Effector memory CD8-positive, alpha-beta T cell (primary cell): ENCODE results near the gene LRRC74B.
"Not testable (repeated sequence)": the region's sequence is repeated elsewhere in the genome, so short reads cannot be mapped to it uniquely, and the experiment has no call there.

ENCODE experiments used
- ATAC-seq: fragments of 150-1000 bp; cut with Tn5 transposase; replicated peaks from 2 replicates; pipeline ENCODE4 v1.10.0; 2021; ENCODE audit warnings: mild to moderate bottlenecking, moderate library complexity
- DNase-seq, 3 experiments: peaks; one replicate each; pipeline ENCODE4 v3.0.0; 2021
- H3K27ac Mint-ChIP-seq, 2 donors: one replicate each; pipeline ENCODE4 v1.8.0; 2022; ENCODE audit warnings: mild to moderate bottlenecking in 2 of 2, mixed read lengths in 2 of 2, moderate library complexity in 2 of 2
- H3K27me3 Mint-ChIP-seq, 2 donors: one replicate each; pipeline ENCODE4 v1.8.0; 2022; ENCODE audit warnings: mixed read lengths in 2 of 2
- H3K36me3 Mint-ChIP-seq: one replicate; pipeline ENCODE4 v1.8.0; 2022; ENCODE audit warnings: mild to moderate bottlenecking, moderate library complexity, mixed read lengths; ENCODE audit not compliant: insufficient read depth
- H3K4me1 Mint-ChIP-seq, 2 donors: one replicate each; pipeline ENCODE4 v1.8.0; 2022; ENCODE audit warnings: low read depth in 2 of 2, mixed read lengths in 2 of 2
- H3K4me3 Mint-ChIP-seq, 2 donors: one replicate each; pipeline ENCODE4 v1.8.0; 2022; ENCODE audit warnings: mild to moderate bottlenecking in 2 of 2, mixed read lengths in 2 of 2, moderate library complexity in 2 of 2
- H3K9me3 Mint-ChIP-seq, 2 donors: one replicate each; pipeline ENCODE4 v1.8.0; 2022; ENCODE audit warnings: mixed read lengths in 2 of 2

LRRC74B gene

DNA sequence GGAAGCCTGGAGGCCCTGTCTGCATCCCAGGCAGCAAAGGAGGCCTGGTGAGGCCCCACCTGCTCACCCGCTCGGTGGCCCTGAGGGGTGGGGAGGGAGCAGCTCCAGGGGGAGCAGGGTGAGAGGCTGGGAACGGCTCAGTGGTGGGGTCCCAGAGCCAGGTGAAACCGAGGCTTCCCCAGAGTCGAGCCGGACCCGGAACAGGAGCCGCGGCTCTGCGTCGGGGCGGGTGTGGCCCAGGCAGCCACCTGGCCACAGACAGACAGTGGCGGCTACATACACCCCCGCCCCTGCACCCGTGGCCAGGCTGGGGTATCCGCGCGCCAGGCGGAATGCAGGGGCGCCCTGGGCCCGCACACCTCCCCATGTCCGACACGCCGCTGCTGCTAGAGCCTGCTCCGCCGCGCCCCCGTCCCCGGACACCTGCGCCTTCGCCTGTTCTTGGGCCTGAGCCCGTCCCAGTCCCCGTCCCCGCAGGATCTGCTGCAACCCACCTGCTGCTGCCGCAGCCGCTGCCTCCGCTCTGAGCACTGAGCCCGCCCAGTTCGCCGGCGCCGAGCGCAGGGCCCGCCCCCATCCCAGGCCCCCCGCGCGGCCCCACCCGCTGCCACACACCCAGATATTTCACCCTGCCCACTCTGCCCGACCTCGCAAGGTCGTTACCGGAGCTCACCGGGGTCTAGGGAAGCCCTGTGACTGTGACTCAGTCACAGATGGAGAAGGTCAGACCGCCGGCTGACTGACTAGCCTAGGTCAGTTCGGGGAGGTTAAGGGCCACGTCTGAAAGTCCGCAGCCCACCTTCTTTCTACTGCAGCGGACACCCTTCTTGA, 13.5 kb upstream of the LRRC74B start, which contains the start of gene SLC7A4:
Gene SLC7A4 (minus strand): TSS at position 525 of the 831 bp plus-strand sequence. CDS start 749 bp downstream, outside the sequence.
- ATAC-seq (peak; percentile 74), DNase-seq (no peak)
- Mint-ChIP-seq H3K9me3 (no peaks in the 10 kb centered on the region), H3K36me3 (peaks cover 2% of the 10 kb centered on the region), H3K27me3 (peaks cover 53 to 75% of the 10 kb centered on the region in 2 donors), H3K4me1 (peaks cover 0 to 3% of the 10 kb centered on the region in 2 donors), H3K27ac (no peak within 1 kb of the TSS), H3K4me3 (peak within 1 kb of the TSS in 1 of 2 donors; percentile 52)

DNA sequence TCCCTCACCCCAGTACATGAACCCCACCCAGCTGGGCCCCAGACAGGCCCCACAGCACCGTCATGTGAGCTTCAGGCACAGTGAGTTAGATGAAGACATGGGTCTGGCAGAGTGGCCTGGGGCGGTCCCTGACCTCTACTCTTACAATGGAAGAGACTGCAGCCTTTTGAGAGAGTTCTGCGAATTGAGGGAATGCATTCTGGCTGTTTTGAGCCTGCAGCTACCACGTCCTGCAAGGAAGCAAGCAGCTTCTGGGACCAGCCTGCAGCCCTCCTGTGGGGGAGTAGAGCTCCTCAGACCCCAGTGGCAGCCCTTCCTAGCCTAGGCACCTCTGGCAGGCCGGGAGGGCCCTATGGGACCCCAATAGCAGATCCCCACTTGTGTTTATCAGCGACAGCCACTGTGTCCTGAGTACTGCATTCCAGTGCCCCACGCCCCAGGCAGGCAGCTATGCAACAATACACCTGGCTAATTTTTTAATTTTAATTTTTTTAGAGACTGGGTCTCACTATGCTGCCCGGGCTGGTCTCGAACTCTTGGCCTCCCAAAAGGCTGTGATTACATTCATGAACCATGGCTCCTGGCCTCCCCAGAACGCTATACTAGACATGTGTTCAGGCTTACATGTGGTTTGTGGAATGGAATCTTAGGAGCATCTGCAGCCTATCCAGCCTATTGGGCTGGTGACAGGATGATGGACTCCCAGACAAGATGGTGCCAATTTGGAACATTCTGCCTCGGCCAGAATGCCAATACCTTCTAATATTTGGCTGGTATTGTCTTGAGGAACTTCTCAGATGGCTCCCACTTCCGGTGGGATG, 12.7 kb upstream of the LRRC74B start:
- no peak for DNase-seq
- peaks cover 2% of the 10 kb centered on the region for H3K36me3 Mint-ChIP-seq
- H3K4me1 Mint-ChIP-seq, result peaks cover 0 to 3% of the 10 kb centered on the region in 2 donors
- H3K27me3 Mint-ChIP-seq, result peaks cover 57 to 80% of the 10 kb centered on the region in 2 donors
- H3K27ac Mint-ChIP-seq, result no peak overlapping the region
- H3K9me3 Mint-ChIP-seq, result no peaks in the 10 kb centered on the region
- peak overlapping the region in 1 of 2 donors; percentile 42 for H3K4me3 Mint-ChIP-seq
- no peak for ATAC-seq

DNA sequence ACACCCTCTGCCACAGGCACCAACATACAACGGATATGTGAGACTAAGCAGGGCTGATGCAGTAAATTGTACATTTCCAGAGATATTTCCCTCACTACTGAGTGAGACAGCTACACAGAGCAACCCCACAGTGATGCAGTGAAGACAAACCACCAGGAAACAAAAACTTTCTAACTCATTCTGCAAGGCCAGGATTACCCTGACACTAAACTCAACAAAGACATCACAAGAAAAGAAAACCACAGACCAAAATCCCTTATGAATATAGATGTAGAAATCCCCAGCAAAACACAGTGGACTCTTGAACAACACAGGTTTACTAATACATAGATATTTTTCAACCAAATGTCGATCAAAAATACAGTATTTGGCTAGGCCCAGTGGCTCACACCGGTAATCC, 11.9 kb upstream of the LRRC74B start:
- ATAC-seq (no peak), DNase-seq (no peak)
- H3K27me3 Mint-ChIP-seq, result peaks cover 57 to 87% of the 10 kb centered on the region in 2 donors
- no peak overlapping the region for H3K27ac Mint-ChIP-seq
- H3K4me1 Mint-ChIP-seq, result peaks cover 0 to 3% of the 10 kb centered on the region in 2 donors
- peaks cover 2% of the 10 kb centered on the region for H3K36me3 Mint-ChIP-seq
- no peak overlapping the region for H3K4me3 Mint-ChIP-seq
- no peaks in the 10 kb centered on the region for H3K9me3 Mint-ChIP-seq

DNA sequence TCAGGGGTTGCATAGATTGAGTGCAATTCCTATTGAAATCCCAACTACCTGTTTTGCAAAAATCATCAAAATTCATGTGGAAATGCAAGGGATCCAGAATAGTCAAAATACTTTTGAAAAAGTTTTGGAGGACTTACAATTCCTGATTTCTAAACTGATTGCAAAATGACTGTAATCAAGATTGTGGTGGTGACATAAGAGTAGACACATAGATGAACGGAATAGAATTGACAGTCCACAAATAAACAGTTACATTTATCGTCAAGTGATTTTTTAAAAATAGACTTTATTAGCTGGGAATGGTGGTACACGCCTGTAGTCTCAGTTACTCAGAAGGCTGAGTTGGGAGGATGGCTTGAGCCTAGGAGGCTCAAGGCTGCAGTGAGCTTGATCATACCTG, 10.8 kb upstream of the LRRC74B start:
- DNase-seq, result no peak
- H3K27ac Mint-ChIP-seq, result no peak overlapping the region
- H3K4me1 Mint-ChIP-seq, result peaks cover 0 to 3% of the 10 kb centered on the region in 2 donors
- ATAC-seq, result no peak
- peaks cover 2% of the 10 kb centered on the region for H3K36me3 Mint-ChIP-seq
- H3K9me3 Mint-ChIP-seq, result no peaks in the 10 kb centered on the region
- H3K27me3 Mint-ChIP-seq, result peaks cover 49 to 78% of the 10 kb centered on the region in 2 donors
- no peak overlapping the region for H3K4me3 Mint-ChIP-seq

DNA sequence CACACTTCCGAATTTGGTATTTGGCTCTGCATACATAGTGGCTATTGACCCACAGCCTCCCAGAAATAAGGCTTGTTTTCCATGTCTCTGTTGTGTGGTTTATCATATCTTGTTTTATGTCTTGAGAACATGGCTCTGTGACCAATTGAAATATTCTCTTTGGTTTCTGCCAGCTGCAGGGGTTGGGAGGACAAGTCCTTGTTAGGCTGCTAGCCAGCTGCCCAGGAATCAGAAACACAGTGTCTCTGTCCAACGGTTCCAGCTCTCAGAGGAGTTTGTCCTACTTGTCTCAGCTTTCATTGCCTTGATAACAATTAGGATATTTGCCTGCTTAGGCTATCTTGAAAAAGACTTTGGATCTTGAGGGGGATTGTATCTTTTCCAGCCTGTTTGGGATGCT, 7.3 kb upstream of the LRRC74B start:
- peaks cover 3 to 6% of the 10 kb centered on the region in 2 donors for H3K4me1 Mint-ChIP-seq
- no peak for ATAC-seq
- no peak for DNase-seq
- H3K27me3 Mint-ChIP-seq, result peaks cover 34 to 62% of the 10 kb centered on the region in 2 donors
- H3K27ac Mint-ChIP-seq, result no peak overlapping the region
- no peaks in the 10 kb centered on the region for H3K9me3 Mint-ChIP-seq
- H3K36me3 Mint-ChIP-seq, result no peaks in the 10 kb centered on the region
- no peak overlapping the region for H3K4me3 Mint-ChIP-seq

DNA sequence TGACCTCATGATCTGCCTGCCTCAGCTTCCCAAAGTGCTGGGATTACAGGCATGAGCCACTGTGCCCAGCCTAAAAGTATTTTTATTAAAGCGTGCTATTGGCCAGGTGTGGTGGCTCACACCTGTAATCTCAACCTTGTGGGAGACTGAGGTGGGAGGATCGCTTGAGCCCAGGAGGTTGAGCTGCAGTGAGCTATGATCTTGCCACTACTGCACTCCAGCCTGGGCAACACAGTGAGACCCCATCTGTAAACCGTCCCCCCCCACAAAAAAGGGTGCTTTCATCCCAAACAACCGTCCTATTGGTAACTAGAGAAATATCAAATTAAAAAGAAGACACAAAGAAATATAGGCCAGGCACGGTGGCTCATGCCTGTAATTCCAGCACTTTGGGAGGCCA, 6.6 kb upstream of the LRRC74B start:
- not testable (repeated sequence) for H3K36me3 Mint-ChIP-seq, ATAC-seq, DNase-seq, H3K4me3 Mint-ChIP-seq, H3K27ac Mint-ChIP-seq, H3K9me3 Mint-ChIP-seq
- Mint-ChIP-seq H3K27me3 (peaks cover 36 to 62% of the 10 kb centered on the region in 2 donors), H3K4me1 (peaks cover 10 to 12% of the 10 kb centered on the region in 2 donors)

DNA sequence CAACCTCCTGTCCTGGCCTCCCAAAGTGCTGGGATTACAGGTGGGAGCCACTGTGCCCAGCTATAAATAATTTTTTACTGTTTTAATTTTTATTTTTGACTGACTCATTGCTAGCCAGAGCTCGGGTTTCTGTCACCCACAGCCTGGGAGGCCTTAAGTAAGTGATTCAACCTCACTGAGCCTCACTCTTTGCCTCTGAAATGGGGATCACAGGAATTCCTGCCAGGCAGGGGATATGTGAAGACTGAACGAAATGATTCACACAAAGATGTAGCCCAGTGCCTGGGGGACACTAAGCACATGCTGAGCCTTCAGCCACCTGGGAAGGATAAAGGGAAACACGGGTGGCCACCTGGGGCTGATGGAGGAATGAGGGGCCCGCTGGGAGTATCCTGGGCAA, 3.8 kb upstream of the LRRC74B start:
- H3K4me1 Mint-ChIP-seq, result peaks cover 24 to 25% of the 10 kb centered on the region in 2 donors
- peaks cover 24 to 57% of the 10 kb centered on the region in 2 donors for H3K27me3 Mint-ChIP-seq
- H3K9me3 Mint-ChIP-seq, result no peaks in the 10 kb centered on the region
- DNase-seq (no peak), ATAC-seq (no peak)
- no peak overlapping the region for H3K27ac Mint-ChIP-seq
- H3K36me3 Mint-ChIP-seq, result peaks cover 6% of the 10 kb centered on the region
- H3K4me3 Mint-ChIP-seq, result no peak overlapping the region

DNA sequence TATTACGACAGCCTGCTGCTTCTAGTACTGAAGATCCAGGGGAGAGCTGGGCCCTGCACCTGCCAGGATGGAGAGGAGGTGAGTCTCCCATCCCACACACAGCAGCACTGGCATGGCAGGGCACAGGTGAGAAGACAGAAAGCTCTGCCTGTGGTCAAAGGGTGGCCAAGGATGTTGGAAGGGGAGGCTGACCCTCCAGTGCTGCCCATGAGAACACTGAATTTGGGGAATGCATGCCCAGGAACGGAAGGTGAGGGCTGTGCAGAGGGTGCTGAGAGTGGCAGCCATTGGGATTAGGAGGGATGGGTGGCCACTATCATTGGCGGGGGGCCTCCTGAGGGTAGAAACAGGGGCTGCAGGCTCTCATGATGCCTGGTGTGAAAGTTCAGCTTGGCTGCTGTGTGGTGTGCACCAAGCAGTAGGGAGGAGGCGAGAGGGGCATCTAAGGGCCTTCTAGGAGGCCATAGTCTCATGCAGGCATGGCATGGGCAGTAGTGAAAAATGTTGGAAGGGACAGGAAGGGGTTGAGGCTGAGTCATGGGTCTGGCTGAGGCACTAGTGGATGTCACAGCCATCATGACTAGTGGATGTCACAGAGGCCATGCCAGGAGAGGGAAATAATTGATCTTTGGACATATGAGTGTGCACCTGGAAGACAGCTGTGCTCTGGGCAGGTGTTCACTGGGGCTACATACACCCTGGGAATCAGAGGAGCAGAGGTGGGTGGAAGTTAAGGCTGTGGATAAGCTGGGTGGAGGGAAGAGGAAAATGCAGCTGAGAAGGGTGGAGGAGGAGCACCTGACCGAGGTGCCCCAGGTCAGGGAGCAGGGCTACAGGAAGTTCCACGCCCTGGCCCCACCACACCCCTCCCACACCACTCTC, 2.5 kb upstream of the LRRC74B start:
- Mint-ChIP-seq H3K36me3 (peaks cover 6% of the 10 kb centered on the region), H3K4me3 (peak overlapping the region in 1 of 2 donors; percentile 9), H3K27ac (no peak overlapping the region), H3K4me1 (peaks cover 24 to 25% of the 10 kb centered on the region in 2 donors), H3K27me3 (peaks cover 18 to 49% of the 10 kb centered on the region in 2 donors), H3K9me3 (no peaks in the 10 kb centered on the region)
- DNase-seq, result no peak
- ATAC-seq, result no peak

DNA sequence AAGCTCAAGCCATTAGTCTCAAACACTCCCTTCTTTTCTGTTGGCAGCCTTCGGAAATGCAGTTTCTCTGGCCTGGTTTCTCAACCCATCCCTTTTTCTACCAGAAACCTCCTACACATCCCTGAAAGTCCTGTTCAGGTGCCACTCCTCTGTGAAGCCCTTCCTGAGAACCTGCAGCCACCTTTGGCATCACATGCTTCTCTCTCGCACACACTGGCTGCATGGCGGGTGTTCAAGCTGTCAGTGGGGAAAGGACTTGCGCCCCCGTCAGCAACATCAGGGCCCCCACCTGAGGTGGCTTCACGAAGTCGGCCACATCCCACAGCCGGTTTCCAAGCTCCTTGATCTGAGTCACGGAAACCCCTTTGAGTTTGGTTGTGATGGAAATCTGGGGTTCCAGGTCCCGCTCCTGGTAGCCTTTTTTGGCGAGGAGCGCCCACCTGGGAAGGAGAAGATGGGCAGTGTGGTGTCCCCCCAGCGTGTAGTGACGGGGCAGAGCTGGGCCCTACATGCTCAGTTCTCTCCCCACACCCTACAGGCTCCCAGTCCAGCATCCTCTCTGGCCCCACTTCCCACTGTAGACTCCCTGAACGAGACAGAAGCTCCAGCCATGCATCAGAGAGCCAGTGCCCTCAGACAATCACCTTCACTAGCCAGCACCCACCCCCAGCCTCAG, 1.7 kb upstream of the LRRC74B start:
- Mint-ChIP-seq H3K27ac (peak overlapping the region in 1 of 2 donors; percentile 93), H3K36me3 (peaks cover 6% of the 10 kb centered on the region), H3K27me3 (peaks cover 18 to 41% of the 10 kb centered on the region in 2 donors), H3K4me1 (peaks cover 24 to 25% of the 10 kb centered on the region in 2 donors), H3K9me3 (no peaks in the 10 kb centered on the region), H3K4me3 (no peak overlapping the region)
- no peak for ATAC-seq
- no peak for DNase-seq

DNA sequence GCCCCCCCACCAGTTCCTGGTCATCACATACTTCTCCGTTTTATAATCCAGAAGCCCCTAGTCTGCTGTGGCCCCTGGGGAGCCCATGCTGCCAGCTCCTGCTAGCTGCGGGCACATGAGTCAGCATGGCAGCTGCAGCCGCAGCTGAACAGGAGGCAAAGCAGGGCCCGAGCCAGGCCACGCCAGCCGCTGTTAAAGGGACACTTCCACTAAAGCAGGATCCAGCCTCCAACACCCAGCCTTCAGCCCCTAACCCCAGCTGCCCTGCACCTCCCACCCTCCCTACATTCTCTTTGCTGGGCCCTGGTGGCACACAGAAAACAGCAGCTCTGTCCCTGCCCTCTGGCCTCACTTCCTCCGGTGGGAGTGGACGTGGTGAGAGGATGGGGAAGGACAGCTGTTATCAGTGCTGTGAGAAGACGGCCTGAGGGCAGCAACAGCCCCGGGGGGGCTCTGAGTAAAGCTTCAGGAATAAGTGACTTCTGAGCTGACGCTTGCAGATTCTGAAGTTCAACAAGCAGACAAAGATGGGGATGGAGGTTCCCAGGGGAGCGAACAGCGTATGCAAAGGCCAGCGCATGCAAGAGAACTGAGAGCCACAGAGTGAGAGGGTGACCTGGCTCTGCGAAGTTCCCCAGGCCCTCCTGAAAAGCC, 688 bp upstream of the LRRC74B start:
- DNase-seq (no peak), ATAC-seq (peak; percentile 25)
- H3K27me3 Mint-ChIP-seq, result peaks cover 18 to 40% of the 10 kb centered on the region in 2 donors
- peaks cover 6% of the 10 kb centered on the region for H3K36me3 Mint-ChIP-seq
- peak overlapping the region; percentile 60 to 80 for H3K4me3 Mint-ChIP-seq
- peak overlapping the region; percentile 93 to 95 for H3K27ac Mint-ChIP-seq
- no peaks in the 10 kb centered on the region for H3K9me3 Mint-ChIP-seq
- H3K4me1 Mint-ChIP-seq, result peaks cover 24 to 25% of the 10 kb centered on the region in 2 donors

DNA sequence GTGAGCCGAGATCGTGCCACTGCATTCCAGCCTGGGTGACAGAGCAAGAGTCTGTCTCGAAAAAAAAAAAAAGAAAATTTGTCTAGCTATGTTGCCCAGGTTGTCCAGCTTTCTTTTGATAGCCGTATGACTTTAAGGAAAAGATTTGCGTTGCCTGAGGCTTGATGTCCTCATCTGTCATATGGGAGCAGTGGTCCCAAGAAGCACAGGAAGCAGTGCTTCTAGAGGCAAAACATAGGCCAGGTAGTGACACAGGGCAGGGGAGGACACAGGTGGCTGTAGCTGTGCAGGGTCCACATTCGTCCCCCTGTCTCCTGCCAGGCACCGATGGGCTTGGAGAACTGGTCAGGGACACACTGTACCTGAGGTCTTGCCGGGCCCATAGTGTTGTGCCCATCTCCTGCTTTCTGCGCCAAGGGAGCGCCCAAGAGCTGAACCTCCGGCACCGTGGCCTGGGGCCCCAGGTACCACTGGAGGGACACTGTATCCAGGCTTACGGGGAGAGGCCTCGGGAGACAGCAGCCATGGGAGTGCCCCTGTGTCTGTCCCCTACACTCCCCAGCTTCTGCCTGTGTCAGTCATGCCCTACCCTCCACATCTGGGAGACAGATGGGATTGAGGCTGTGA, 1.4 kb downstream of the LRRC74B start:
- Mint-ChIP-seq H3K4me3 (no peak overlapping the region), H3K27ac (peak overlapping the region in 1 of 2 donors; percentile 10), H3K9me3 (no peaks in the 10 kb centered on the region), H3K4me1 (peaks cover 25 to 28% of the 10 kb centered on the region in 2 donors), H3K36me3 (peaks cover 6% of the 10 kb centered on the region), H3K27me3 (peaks cover 18 to 37% of the 10 kb centered on the region in 2 donors)
- no peak for DNase-seq
- no peak for ATAC-seq

DNA sequence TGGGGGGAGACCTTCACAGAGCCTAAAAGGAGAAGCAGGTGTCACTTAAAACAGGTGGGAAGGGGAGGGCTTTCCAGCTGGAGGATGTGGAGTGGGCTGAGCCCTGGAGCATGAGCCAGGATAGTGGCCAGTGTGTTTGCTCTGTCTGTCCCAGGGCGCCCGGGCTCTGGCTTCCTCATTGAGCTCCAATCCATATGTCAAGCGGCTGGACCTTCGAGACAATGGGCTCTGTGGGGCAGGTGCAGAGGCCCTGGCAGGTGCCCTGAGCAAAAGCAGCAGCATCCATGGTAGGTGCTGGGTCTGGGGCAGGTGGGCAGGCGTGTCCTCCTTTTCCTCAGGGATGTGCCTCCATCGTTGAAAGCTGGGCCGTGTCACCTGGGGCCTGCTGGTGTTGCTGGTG, 2.0 kb downstream of the LRRC74B start:
- Mint-ChIP-seq H3K27ac (peak overlapping the region in 1 of 2 donors; percentile 10), H3K9me3 (no peaks in the 10 kb centered on the region), H3K27me3 (peaks cover 16 to 32% of the 10 kb centered on the region in 2 donors), H3K36me3 (peaks cover 6% of the 10 kb centered on the region), H3K4me3 (no peak overlapping the region), H3K4me1 (peaks cover 25 to 28% of the 10 kb centered on the region in 2 donors)
- DNase-seq, result no peak
- no peak for ATAC-seq
